ENCODE results near the gene ATP9B. TPM values are rescaled to one million over a fixed set of nuclear protein-coding genes. Genes with fewer than 3 reads are reported as not detected.

Gene ATP9B
- total RNA-seq, 1 donor from 2014 or later = 37.3 TPM

DNA sequence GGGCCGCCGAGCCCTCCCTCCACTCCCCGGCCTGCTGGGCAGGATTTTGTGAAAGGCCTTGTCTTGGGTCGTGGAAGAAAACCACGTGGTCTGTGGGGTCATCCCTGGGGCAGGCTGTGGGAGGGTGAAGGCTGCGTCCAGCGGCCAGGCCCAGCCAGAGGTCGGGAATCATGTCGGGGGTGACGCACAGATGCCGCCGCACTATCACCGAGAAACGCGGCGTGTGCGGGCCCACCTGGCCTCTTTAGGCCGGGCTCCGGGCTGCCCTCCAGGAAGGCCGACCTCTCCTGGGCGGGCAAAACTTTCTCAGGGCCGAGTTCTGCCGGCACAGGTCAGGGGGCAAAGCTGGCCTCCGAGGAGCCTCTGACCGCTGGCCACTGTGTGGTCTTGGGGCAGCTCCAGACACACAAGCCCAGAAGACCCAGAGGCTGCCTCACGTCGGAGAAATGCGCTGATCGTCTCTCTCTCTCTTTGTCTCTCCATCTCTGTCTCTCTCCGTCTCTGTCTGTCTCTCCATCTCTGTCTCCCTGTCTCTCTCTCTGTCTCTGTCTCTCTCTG lies 354.9 kb downstream of the ATP9B start:
- Mint-ChIP-seq H3K36me3 (ENCODE audit: low read depth, unreplicated experiment) (peaks cover 30% of the 10 kb centered on the region), H3K4me1 (ENCODE audit: unreplicated experiment) (peaks cover 20% of the 10 kb centered on the region), H3K27me3 (ENCODE audit: unreplicated experiment) (peaks cover 6% of the 10 kb centered on the region), H3K4me3 (ENCODE audit: unreplicated experiment) (peak overlapping the region; percentile 32), H3K27ac (ENCODE audit: unreplicated experiment) (peak overlapping the region; percentile 39), H3K9me3 (ENCODE audit: unreplicated experiment) (no peaks in the 10 kb centered on the region)
- no peak for DNase-seq (ENCODE audit: low spot score)
- TF ChIP-seq, protein P1, sequence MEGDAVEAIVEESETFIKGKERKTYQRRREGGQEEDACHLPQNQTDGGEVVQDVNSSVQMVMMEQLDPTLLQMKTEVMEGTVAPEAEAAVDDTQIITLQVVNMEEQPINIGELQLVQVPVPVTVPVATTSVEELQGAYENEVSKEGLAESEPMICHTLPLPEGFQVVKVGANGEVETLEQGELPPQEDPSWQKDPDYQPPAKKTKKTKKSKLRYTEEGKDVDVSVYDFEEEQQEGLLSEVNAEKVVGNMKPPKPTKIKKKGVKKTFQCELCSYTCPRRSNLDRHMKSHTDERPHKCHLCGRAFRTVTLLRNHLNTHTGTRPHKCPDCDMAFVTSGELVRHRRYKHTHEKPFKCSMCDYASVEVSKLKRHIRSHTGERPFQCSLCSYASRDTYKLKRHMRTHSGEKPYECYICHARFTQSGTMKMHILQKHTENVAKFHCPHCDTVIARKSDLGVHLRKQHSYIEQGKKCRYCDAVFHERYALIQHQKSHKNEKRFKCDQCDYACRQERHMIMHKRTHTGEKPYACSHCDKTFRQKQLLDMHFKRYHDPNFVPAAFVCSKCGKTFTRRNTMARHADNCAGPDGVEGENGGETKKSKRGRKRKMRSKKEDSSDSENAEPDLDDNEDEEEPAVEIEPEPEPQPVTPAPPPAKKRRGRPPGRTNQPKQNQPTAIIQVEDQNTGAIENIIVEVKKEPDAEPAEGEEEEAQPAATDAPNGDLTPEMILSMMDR (IDR thresholded peaks at IDR 0.05; ENCODE audit: unreplicated experiment) = no peak

DNA sequence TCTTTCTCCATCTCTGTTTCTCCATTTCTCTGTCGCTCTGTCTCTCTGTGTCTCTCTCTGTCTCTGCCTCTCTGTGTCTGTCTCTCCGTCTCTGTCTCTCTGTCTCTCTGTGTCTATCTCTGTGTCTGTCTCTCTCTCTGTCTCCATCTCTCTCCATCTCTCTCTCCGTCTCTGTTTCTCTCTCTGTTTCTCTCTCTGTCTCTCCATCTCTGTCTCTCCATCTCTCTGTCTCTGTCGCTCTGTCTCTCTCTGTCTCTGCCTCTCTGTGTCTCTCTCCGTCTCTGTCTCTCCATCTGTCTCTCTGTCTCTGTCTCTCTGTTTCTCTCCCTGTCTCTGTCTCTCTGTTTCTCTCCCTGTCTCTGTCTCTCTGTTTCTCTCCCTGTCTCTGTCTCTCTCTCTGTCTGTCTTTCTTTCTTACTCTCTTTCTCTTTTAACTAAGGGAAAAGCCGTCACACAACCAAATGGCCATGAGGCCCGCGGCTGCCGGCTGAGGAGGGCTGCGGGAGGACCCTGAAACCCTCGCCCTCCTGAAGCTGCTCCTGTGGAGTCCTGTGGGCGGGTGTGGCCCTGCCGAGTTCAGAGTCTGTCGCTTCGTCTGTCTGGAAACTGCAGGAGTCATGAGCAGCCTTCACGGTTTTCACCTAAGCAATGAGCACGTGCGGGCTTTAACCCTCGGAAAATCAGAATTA lies 355.8 kb downstream of the ATP9B start:
- no peak for DNase-seq (ENCODE audit: low spot score)
- H3K36me3 Mint-ChIP-seq (ENCODE audit: low read depth, unreplicated experiment) = peaks cover 27% of the 10 kb centered on the region
- peaks cover 6% of the 10 kb centered on the region for H3K27me3 Mint-ChIP-seq (ENCODE audit: unreplicated experiment)
- H3K4me3 Mint-ChIP-seq (ENCODE audit: unreplicated experiment) = peak overlapping the region; percentile 32
- no peaks in the 10 kb centered on the region for H3K9me3 Mint-ChIP-seq (ENCODE audit: unreplicated experiment)
- H3K27ac Mint-ChIP-seq (ENCODE audit: unreplicated experiment) = peak overlapping the region; percentile 39
- H3K4me1 Mint-ChIP-seq (ENCODE audit: unreplicated experiment) = peaks cover 15% of the 10 kb centered on the region
- TF ChIP-seq, protein P1 (IDR thresholded peaks at IDR 0.05; ENCODE audit: unreplicated experiment) = no peak

DNA sequence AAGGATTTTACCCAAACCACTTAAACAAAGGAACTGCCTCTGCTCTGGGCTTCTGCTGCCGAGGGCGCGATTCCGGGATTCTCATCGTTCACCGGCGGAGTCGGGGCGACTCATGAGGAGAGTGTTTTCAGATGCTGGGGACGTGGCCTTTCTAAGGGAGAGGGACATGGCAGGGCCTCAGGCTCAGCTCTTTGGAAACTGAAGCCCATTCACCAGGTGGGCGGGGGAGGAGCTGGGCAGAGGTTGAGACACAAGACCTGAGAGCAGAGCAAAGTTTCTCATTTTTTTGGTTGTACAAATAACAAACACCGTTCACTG lies 356.3 kb downstream of the ATP9B start:
- TF ChIP-seq, protein P1 (IDR thresholded peaks at IDR 0.05; ENCODE audit: unreplicated experiment) = no peak
- Mint-ChIP-seq H3K9me3 (ENCODE audit: unreplicated experiment) (no peaks in the 10 kb centered on the region), H3K27ac (ENCODE audit: unreplicated experiment) (no peak overlapping the region), H3K4me1 (ENCODE audit: unreplicated experiment) (peaks cover 12% of the 10 kb centered on the region), H3K27me3 (ENCODE audit: unreplicated experiment) (peaks cover 6% of the 10 kb centered on the region), H3K36me3 (ENCODE audit: low read depth, unreplicated experiment) (peaks cover 23% of the 10 kb centered on the region), H3K4me3 (ENCODE audit: unreplicated experiment) (peak overlapping the region; percentile 14)
- no peak for DNase-seq (ENCODE audit: low spot score)

DNA sequence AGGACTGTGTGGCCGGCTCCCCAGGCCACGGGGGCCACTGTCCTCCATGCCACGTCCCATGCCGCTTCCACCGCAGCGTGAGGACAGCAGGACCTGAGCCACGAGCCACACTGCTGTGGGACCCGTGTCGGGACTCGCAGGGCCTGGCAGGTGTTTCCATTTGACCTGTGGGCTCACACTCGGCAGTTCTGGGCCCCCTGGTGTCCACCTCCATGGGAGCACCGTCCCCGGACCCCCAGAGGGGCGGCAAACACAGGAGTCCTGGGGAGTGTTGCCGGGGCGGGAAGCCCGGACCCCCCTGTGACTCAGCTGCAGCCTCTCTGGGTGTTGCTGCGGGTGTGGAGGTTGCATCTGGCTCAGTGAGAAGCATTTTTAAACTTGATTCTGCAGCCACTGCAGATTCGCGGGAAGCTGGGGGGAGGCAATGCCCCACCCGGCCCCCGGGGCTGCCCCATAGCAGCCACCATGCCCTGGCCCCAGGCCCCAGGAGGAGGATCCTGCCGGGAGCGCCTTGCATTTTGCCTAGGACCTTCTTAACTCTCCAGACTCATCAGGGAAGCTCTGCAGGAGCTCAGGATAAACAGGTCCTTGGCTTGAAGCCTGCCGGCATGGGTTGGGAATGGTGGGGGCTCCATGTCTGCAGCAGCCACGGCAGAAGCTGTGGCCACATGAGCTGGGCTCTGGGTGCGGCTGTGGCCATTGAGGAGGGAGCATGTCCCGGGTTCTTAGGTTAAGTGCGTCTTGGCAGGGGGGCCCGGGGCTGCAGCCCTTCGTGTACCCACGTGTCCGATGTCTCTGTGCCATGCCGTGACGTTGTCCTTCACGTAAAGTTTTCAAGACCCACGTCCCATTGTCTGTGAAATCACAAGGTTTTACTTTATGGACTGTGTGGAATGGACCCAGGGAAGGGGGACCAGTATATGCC lies 357.4 kb downstream of the ATP9B start:
- H3K4me1 Mint-ChIP-seq (ENCODE audit: unreplicated experiment) = peaks cover 14% of the 10 kb centered on the region
- H3K36me3 Mint-ChIP-seq (ENCODE audit: low read depth, unreplicated experiment) = peaks cover 20% of the 10 kb centered on the region
- peaks cover 11% of the 10 kb centered on the region for H3K27me3 Mint-ChIP-seq (ENCODE audit: unreplicated experiment)
- no peak overlapping the region for H3K27ac Mint-ChIP-seq (ENCODE audit: unreplicated experiment)
- H3K9me3 Mint-ChIP-seq (ENCODE audit: unreplicated experiment) = no peaks in the 10 kb centered on the region
- TF ChIP-seq, protein P1 (IDR thresholded peaks at IDR 0.05; ENCODE audit: unreplicated experiment) = no peak
- no peak for DNase-seq (ENCODE audit: low spot score)
- no peak overlapping the region for H3K4me3 Mint-ChIP-seq (ENCODE audit: unreplicated experiment)

All from endothelial cell (in vitro differentiated cells).